Activated naive CD8-positive, alpha-beta T cell treated with anti-CD3 and anti-CD28 coated beads, Interleukin-2, amount 10 ng/mL, durations not matched to agents 7 days and 5 days (primary cell): Measurements from ENCODE around the gene FBXO24. TPM values are rescaled to one million over a fixed set of nuclear protein-coding genes. Genes with fewer than 3 reads are reported as not detected.

Source experiments
- ATAC-seq: fragments of 150-1000 bp; cut with Tn5 transposase; one replicate; pipeline ENCODE4 v1.10.0; 2021; ENCODE audit warnings: low read depth, moderate library complexity
- POLR2A ChIA-PET: fragments of 350-600 bp; sonication (Branson Sonifier 250); formaldehyde crosslinking; loops from one replicate; lab custom pipeline; 2021; ENCODE audit warnings: antibody characterized with exemption; lab: Charles Lee
- DNase-seq: peaks from one replicate; pipeline ENCODE4 v3.0.0; 2021
- H3K27ac Mint-ChIP-seq: one replicate; pipeline ENCODE4 v1.8.0; 2022; ENCODE audit warnings: mild to moderate bottlenecking, mixed read lengths
- H3K27me3 Mint-ChIP-seq: one replicate; pipeline ENCODE4 v1.8.0; 2022; ENCODE audit warnings: mild to moderate bottlenecking, moderate library complexity, mixed read lengths
- H3K36me3 Mint-ChIP-seq: one replicate; pipeline ENCODE4 v1.8.0; 2021; ENCODE audit warnings: mild to moderate bottlenecking, mixed read lengths
- H3K4me1 Mint-ChIP-seq: one replicate; pipeline ENCODE4 v1.8.0; 2021; ENCODE audit warnings: mixed read lengths
- H3K4me3 Mint-ChIP-seq: one replicate; pipeline ENCODE4 v1.8.0; 2022; ENCODE audit warnings: mild to moderate bottlenecking, moderate library complexity, mixed read lengths
- H3K9me3 Mint-ChIP-seq: one replicate; pipeline ENCODE4 v1.8.0; 2021; ENCODE audit warnings: mixed read lengths
- total RNA-seq, 2 experiments: library from RNA; stranded (reverse); gene quantifications; one replicate each; pipeline ENCODE4 v1.2.3, GENCODE V29; 2021

Gene FBXO24
- total RNA-seq, 2 experiments from 2014 or later: 1.1 to 1.2 TPM

DNA sequence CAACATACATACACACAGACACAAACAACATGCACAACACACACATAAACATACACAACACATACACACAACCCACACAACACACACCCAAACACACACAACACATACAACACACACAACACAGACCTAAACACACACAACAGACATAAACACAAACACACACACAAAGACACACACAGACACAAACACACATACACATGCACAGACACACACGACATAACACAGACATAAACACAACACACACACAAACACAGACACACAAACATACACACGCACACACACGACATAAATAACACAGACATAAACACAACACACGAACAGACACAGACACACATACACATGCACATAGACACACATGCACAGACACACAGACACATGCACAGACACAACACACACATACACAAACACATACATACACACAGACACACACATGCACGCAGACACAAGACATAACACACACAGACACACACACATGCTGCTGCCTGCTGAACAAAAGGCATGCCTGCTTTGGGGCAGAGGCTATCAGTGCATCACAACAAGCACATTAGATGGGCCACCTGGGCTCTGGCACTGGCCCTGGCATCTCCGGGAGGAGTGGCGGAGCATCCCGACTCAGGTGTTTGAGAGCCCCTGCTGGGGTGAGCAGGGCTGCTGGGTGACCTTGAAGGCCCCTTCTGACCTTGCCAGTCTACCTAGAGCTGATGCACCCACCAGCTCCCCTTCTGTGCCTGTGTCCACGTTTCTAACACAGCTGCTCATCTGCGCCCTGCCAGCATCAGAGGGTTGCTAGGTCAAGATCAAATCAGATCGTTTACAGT lies 5.5 kb upstream of the FBXO24 start:
- no peak for DNase-seq
- Mint-ChIP-seq H3K4me3 (no peak overlapping the region), H3K4me1 (peaks cover 19% of the 10 kb centered on the region), H3K27ac (no peak overlapping the region), H3K27me3 (no peaks in the 10 kb centered on the region), H3K9me3 (no peaks in the 10 kb centered on the region), H3K36me3 (peaks cover 10% of the 10 kb centered on the region)
- POLR2A ChIA-PET: interaction anchor here (1.6 kb wide), 1 partner anchor 151 kb away, joined by 3 read pairs; the partner anchor contains the start of gene MEPCE
- no peak for ATAC-seq

DNA sequence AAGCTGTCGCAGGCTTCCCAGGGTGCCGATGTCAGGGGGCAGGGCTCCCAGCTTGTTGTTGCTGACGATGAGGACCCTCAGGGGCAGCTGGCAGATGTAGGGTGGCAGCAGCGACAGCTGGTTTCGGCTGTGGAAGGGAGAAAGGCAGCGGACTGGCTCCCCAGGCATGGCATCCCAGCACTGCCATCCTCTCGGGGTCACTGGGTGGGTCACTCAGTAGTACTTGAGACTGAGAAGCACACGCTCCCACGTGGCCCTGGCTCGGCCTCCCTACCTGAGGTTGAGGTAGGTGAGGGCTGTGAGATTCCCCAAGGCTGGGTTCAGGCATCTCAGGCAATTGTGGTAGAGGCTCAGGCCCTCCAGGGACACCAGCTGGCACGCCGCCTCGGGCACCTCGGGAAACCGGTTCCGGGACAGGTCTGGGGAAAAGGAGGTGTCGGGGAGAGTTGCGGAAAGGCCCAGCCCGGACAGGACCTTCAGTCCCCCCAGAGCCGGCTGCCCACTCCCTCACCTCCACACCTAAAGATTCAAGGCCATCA lies 4.0 kb upstream of the FBXO24 start:
- H3K4me1 Mint-ChIP-seq: peaks cover 19% of the 10 kb centered on the region
- peak overlapping the region; percentile 96 for H3K27ac Mint-ChIP-seq
- peak overlapping the region; percentile 94 for H3K4me3 Mint-ChIP-seq
- ATAC-seq (no peak), DNase-seq (no peak)
- POLR2A ChIA-PET: interaction anchor here (0.9 to 6.2 kb wide), 5 partner anchors 9 to 152 kb away, joined by 3 to 56 read pairs (median 4); partner anchors contain the start of genes MEPCE and PCOLCE
- peaks cover 7% of the 10 kb centered on the region for H3K36me3 Mint-ChIP-seq
- no peaks in the 10 kb centered on the region for H3K9me3 Mint-ChIP-seq
- no peaks in the 10 kb centered on the region for H3K27me3 Mint-ChIP-seq

- Mint-ChIP-seq H3K36me3 (peaks cover 7% of the 10 kb centered on the region), H3K27me3 (no peaks in the 10 kb centered on the region), H3K4me1 (peaks cover 20% of the 10 kb centered on the region), H3K4me3 (peak overlapping the region; percentile 94), H3K9me3 (no peaks in the 10 kb centered on the region), H3K27ac (peak overlapping the region; percentile 96)
- POLR2A ChIA-PET: interaction anchor here (0.5 to 7.1 kb wide), 10 partner anchors 11 to 284 kb away, joined by 3 to 89 read pairs (median 10); partner anchors contain the start of genes MEPCE, MOSPD3, PCOLCE and PPP1R35
- ATAC-seq (no peak), DNase-seq (no peak)
Observed at GRCh38 chr7:100582650-100583049, 3.5 kb upstream of the FBXO24 start.

GRCh38 chr7:100583132-100584053 lies 2.7 kb upstream of the FBXO24 start:
- POLR2A ChIA-PET: interaction anchor here (0.5 to 7.1 kb wide), 21 partner anchors 11 to 284 kb away, joined by 3 to 89 read pairs (median 5); partner anchors contain the start of genes AGFG2, GIGYF1, GNB2 and MOSPD3
- H3K27ac Mint-ChIP-seq: peak overlapping the region; percentile 96
- DNase-seq: peak; percentile 79
- no peaks in the 10 kb centered on the region for H3K27me3 Mint-ChIP-seq
- ATAC-seq: peak; percentile 23
- no peaks in the 10 kb centered on the region for H3K9me3 Mint-ChIP-seq
- H3K4me3 Mint-ChIP-seq: peak overlapping the region; percentile 94
- H3K36me3 Mint-ChIP-seq: peaks cover 7% of the 10 kb centered on the region
- peaks cover 24% of the 10 kb centered on the region for H3K4me1 Mint-ChIP-seq

- ATAC-seq (no peak), DNase-seq (no peak)
- Mint-ChIP-seq H3K27ac (peak overlapping the region; percentile 96), H3K4me1 (peaks cover 27% of the 10 kb centered on the region), H3K9me3 (no peaks in the 10 kb centered on the region), H3K4me3 (peak overlapping the region; percentile 94), H3K27me3 (peaks cover under 1% of the 10 kb centered on the region), H3K36me3 (peaks cover 4% of the 10 kb centered on the region)
- POLR2A ChIA-PET: interaction anchor here (0.6 to 7.1 kb wide), 21 partner anchors 12 to 148 kb away, joined by 3 to 89 read pairs (median 5); partner anchors contain the start of genes AGFG2, GIGYF1, GNB2 and MOSPD3
Observed at GRCh38 chr7:100584054-100584682, 2.0 kb upstream of the FBXO24 start.

- H3K27me3 Mint-ChIP-seq: peaks cover 6% of the 10 kb centered on the region
- peak overlapping the region; percentile 96 for H3K27ac Mint-ChIP-seq
- H3K9me3 Mint-ChIP-seq: no peaks in the 10 kb centered on the region
- H3K4me1 Mint-ChIP-seq: peaks cover 27% of the 10 kb centered on the region
- H3K4me3 Mint-ChIP-seq: peak overlapping the region; percentile 94
- ATAC-seq (no peak), DNase-seq (peak; percentile 51)
- H3K36me3 Mint-ChIP-seq: peaks cover 4% of the 10 kb centered on the region
- POLR2A ChIA-PET: interaction anchor here (0.9 to 7.1 kb wide), 21 partner anchors 8 to 1176 kb away, joined by 3 to 89 read pairs (median 11); partner anchors contain the start of genes AGFG2, BUD31, GIGYF1 and GNB2
Observed at GRCh38 chr7:100584683-100585510, 1.2 kb upstream of the FBXO24 start.

DNA sequence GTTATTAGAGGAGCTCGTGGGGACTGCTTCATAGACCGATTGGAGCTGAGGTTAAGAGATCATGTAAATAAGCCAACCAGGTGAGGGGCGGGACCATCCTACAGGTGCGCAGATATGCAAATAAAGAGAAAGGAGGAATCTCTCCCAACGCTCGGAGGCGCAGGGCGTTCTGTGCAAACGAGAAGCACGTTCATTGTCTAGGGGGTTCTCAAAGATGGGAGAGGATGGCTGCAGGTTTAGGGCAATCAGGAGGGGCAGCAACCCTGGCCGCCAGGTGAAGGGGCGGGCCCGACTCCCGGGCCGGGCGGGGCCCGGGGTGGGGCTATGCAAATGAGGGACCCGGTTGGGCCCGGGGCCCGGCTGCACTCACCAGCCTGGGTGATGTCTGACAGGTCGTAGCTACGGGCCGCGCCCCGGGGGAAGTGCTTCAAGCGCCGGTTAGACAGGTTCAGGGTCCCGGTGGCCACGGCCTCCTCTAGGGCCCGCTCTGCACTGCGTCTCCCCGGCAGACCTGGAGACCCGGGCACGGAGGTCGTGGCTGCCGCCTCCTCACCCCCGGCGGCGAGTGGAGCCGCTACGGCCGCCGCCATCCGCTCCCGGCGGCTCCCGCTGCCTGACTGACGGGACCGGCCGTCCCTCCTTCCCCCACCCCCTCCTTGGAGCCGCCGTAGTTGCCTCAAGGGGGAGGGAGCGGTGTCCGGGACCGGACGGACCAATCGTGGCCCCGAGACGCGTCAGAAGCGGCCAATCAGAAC lies 440 bp upstream of the FBXO24 start, which contains the start of gene LRCH4:
LRCH4 (minus strand) TSS at position 619 of the 755 bp plus-strand sequence; CDS start at position 590, 29 bp downstream.
- peak within 1 kb of the TSS; percentile 94 for H3K4me3 Mint-ChIP-seq
- DNase-seq (peak; percentile 81), ATAC-seq (peak; percentile 11)
- peak within 1 kb of the TSS; percentile 96 for H3K27ac Mint-ChIP-seq
- H3K36me3 Mint-ChIP-seq: peaks cover 4% of the 10 kb centered on the region
- peaks cover 27% of the 10 kb centered on the region for H3K4me1 Mint-ChIP-seq
- no peaks in the 10 kb centered on the region for H3K9me3 Mint-ChIP-seq
- POLR2A ChIA-PET: interaction anchor here (0.6 to 7.1 kb wide), 42 partner anchors 9 to 1177 kb away, joined by 3 to 89 read pairs (median 5); partner anchors contain the start of genes AGFG2, BUD31, GIGYF1 and GNB2
- H3K27me3 Mint-ChIP-seq: peaks cover 11% of the 10 kb centered on the region

DNA sequence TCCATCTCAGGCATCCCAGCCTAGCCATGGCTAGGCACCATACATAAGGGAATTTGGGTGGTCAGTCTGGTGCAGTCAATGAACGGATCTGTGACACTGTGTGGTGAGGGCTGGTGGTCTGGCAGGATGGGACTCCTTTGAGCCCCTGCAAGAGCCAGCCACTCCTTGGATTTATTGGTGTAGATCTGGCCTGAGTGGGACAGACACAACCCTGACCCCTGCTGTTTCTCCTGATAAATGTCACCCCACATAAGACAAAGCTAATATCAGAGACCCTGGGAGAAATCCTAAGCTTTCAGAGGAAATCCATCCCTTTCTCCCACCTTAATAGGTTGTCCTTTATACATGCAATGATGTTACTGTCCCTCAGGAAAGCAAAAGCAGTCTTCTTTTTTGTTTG lies 2.3 kb downstream of the FBXO24 start:
- Mint-ChIP-seq H3K27ac (no peak overlapping the region), H3K36me3 (peaks cover 4% of the 10 kb centered on the region), H3K4me3 (peak overlapping the region; percentile 61), H3K27me3 (peaks cover 11% of the 10 kb centered on the region), H3K9me3 (no peaks in the 10 kb centered on the region), H3K4me1 (peaks cover 20% of the 10 kb centered on the region)
- DNase-seq (no peak), ATAC-seq (no peak)
- POLR2A ChIA-PET: interaction anchor here (0.7 to 7.1 kb wide), 2 partner anchors 25 to 36 kb away, joined by 3 to 73 read pairs; partner anchors contain the start of gene MOSPD3

GRCh38 chr7:100589341-100589947 lies 3.3 kb downstream of the FBXO24 start:
- Mint-ChIP-seq H3K27me3 (peaks cover 11% of the 10 kb centered on the region), H3K27ac (no peak overlapping the region), H3K4me1 (peaks cover 14% of the 10 kb centered on the region), H3K4me3 (no peak overlapping the region), H3K9me3 (no peaks in the 10 kb centered on the region), H3K36me3 (no peaks in the 10 kb centered on the region)
- DNase-seq (no peak), ATAC-seq (no peak)
- POLR2A ChIA-PET: interaction anchor here (7.1 kb wide), 1 partner anchor 24 kb away, joined by 73 read pairs; the partner anchor contains the start of gene MOSPD3

GRCh38 chr7:100590077-100590737 lies 4.1 kb downstream of the FBXO24 start:
- H3K36me3 Mint-ChIP-seq: no peaks in the 10 kb centered on the region
- peaks cover 10% of the 10 kb centered on the region for H3K4me1 Mint-ChIP-seq
- no peak overlapping the region for H3K27ac Mint-ChIP-seq
- H3K9me3 Mint-ChIP-seq: no peaks in the 10 kb centered on the region
- DNase-seq: no peak
- H3K27me3 Mint-ChIP-seq: peaks cover 13% of the 10 kb centered on the region
- POLR2A ChIA-PET: interaction anchor here (0.6 to 7.1 kb wide), 3 partner anchors 23 to 41 kb away, joined by 3 to 73 read pairs (median 5); partner anchors contain the start of gene MOSPD3
- ATAC-seq: no peak
- no peak overlapping the region for H3K4me3 Mint-ChIP-seq
